Measurements from ENCODE around the gene EMC10.

DNA sequence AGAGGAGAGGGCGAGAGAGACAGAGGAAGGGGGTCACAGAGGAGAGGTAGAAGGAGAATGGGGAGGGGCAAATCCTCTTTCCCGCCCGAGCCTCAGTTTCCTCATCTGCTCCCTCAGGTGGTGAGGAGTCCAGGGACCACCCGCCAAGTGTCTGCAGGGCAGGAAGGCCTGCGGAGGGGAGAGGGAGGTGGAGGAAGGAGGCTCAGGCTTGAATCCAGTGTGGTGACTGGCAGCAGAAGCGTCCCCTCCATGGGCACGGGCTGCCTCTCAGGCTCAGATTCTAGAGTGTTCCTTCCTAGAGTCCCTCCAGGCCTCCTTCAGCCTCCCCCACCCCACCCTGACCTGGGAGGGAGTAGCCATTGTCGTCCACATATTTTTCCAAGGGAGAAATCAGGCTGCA, 16.9 kb downstream of the EMC10 start:
- TF ChIP-seq EZH2 (IDR thresholded peaks at IDR 0.05; ENCODE audit: borderline replicate concordance, low read depth, low read length, poor library complexity, severe bottlenecking): no peak
- TF ChIP-seq, protein P1, sequence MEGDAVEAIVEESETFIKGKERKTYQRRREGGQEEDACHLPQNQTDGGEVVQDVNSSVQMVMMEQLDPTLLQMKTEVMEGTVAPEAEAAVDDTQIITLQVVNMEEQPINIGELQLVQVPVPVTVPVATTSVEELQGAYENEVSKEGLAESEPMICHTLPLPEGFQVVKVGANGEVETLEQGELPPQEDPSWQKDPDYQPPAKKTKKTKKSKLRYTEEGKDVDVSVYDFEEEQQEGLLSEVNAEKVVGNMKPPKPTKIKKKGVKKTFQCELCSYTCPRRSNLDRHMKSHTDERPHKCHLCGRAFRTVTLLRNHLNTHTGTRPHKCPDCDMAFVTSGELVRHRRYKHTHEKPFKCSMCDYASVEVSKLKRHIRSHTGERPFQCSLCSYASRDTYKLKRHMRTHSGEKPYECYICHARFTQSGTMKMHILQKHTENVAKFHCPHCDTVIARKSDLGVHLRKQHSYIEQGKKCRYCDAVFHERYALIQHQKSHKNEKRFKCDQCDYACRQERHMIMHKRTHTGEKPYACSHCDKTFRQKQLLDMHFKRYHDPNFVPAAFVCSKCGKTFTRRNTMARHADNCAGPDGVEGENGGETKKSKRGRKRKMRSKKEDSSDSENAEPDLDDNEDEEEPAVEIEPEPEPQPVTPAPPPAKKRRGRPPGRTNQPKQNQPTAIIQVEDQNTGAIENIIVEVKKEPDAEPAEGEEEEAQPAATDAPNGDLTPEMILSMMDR (conservative IDR thresholded peaks at IDR 0.05; ENCODE audit: low read depth, low read length): no peak
